GM21529 (cell line): Measurements from ENCODE around the gene ETNK1.
"Not testable (repeated sequence)": the region's sequence is repeated elsewhere in the genome, so short reads cannot be mapped to it uniquely, and the experiment has no call there.

Source experiments
- ATAC-seq: cut with Tn5 transposase; IDR thresholded peaks from one replicate; pipeline ENCODE4 v1.9.1; 2021; ENCODE audit not compliant: unreplicated experiment

ETNK1 gene, protein sequence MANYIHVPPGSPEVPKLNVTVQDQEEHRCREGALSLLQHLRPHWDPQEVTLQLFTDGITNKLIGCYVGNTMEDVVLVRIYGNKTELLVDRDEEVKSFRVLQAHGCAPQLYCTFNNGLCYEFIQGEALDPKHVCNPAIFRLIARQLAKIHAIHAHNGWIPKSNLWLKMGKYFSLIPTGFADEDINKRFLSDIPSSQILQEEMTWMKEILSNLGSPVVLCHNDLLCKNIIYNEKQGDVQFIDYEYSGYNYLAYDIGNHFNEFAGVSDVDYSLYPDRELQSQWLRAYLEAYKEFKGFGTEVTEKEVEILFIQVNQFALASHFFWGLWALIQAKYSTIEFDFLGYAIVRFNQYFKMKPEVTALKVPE

GRCh38 chr12:22624870-22625761 is at the start of gene ETNK1:
TSS of gene ETNK1 (plus strand) at chr12:22625171. CDS start at chr12:22625431, 260 bp downstream.
- ATAC-seq = peak; percentile 95

DNA sequence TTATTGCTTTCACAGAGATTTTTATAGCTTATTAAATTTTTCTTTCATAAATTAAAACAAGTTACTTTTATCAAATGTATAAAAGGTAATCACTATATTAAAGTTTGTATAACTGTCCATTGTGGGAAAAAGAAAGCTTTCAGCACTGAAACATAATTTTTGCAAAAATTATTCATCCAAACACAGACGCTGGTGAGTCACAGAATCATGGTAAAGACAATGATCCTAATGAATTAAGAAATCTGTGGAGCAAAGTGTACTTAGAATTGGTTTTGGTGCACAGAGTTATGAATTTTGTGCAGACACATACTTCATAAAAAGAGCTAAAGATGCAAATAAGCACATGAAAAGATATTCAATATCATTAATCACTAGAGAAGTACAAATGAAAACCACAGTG is 48.9 kb upstream of the ETNK1 start:
- ATAC-seq = no peak

DNA sequence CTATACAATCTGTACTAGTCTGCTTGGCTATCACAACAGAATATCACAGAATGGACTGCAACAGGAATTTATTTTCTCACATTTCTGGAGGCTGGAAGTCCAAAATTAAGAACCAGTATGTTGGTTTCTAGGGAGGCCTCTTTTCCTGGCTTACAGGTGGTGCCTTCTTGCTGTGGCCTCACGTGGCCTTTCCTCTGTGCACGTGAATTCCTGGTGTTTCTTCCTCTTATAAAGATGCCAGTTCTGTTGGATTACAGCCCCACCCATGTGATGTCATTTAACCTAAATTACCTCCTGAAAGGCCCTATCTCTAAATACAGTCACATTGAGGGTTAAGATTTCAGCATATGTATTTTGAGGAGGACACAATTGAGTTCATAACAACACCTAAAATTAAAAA is 48.5 kb upstream of the ETNK1 start:
- ATAC-seq = no peak

DNA sequence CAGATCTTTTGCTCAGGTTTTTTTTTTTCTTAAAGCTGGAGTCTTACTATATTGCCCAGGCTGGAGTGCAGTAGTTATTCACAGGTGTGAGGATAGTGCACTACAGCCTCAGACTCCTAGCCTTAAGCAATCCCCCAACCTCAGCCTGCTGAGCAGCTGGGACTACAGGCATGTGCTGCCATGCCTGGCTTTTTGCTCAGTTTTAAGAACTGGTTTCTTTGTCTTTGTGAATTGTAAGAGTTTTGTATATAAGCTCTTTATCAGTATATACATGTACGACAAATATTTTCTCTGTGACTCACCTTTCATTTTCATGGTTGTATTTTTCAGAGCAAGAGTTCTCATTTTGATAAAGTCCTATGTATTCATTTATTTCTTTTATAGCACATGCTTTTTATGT is 47.3 kb upstream of the ETNK1 start:
- no peak for ATAC-seq

GRCh38 chr12:22578328-22578727 is 46.6 kb upstream of the ETNK1 start:
- ATAC-seq = no peak

DNA sequence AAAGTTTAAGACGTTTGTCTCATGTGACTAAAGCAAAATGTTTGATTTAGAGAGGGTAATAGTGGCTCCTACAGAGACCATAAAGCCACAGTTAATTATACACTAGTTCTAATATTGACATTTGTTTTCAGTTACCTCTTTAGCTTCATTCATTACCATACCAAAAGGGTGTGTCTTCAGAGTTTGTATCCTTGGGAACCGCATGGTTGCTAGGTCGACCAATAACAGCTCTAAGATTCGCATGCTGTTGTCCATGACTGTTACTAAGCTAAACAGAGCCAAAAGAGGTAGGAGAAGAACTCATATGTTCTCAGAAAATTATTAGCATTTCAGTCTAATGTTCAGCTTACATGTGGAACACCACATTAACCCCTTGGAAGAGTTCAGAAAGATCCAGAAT is 36.2 kb upstream of the ETNK1 start:
- no peak for ATAC-seq

- no peak for ATAC-seq
Observed at GRCh38 chr12:22593864-22594263, 31.1 kb upstream of the ETNK1 start.

DNA sequence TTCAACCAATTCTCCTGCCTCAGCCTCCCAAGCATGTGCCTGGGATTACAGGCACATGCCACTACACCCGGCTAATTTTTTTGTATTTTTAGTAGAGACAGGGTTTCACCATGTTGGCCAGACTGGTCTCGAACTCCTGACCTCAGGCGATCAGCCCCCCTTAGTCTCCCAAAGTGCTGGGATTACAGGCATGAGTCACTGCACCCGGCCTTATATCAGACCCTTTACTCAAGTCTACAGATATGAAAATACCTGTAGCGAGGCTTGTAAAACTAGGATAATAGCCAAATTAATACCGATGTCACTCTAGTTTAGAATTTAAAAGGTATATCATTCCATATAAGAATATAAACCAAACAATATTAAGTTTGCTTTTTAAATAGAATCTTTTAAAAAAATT is 27.4 kb upstream of the ETNK1 start:
- ATAC-seq = not testable (repeated sequence)

DNA sequence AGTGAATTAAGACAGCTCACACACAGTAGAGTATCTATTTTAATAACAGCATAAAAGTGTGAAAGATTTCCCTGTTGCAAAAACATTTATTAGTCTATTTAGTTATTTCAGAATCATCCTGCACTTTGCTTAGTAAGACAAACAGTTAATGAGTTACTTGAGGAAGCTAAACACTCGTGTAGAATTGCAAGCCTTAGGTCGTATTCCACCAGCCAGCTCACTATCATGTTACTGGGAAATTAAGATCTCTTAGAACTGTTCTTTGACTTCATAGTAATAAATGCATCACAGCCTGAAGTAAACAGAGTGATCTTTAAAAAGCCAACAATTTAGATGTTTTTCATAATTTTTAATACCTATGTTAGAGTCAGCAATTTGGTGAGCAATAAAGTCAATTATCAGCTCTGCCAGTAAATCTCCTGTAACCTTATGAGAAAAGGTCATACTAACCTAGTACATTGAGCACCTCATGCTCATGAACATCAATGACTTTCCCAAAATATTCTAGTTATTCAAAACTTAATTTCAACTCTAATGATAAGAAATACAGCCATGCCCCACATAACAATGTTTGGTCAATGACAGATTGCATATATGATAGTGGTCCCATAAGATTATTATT is 26.7 kb upstream of the ETNK1 start:
- no peak for ATAC-seq

GRCh38 chr12:22598763-22599161 is 26.2 kb upstream of the ETNK1 start:
- ATAC-seq = no peak

GRCh38 chr12:22600181-22600580 is 24.8 kb upstream of the ETNK1 start:
- no peak for ATAC-seq

DNA sequence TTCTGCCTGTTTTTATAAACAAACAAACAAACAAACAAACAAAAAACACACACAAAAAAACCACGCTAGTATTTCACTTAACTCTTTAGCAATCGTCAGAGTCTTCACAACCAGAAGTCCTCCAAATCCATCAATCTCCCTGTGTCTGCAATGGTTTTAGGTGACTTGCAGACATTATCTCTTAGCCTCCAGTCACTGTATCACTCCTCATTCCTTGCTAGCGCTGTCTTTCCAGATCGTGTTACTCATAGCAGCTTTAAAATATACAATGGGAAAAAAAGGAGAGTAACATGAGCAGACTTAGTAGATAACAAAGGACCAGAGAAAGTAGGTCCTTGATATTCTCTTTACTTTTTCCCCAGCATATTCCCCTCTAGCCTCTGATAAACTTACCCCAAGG is 15.5 kb upstream of the ETNK1 start:
- no peak for ATAC-seq

DNA sequence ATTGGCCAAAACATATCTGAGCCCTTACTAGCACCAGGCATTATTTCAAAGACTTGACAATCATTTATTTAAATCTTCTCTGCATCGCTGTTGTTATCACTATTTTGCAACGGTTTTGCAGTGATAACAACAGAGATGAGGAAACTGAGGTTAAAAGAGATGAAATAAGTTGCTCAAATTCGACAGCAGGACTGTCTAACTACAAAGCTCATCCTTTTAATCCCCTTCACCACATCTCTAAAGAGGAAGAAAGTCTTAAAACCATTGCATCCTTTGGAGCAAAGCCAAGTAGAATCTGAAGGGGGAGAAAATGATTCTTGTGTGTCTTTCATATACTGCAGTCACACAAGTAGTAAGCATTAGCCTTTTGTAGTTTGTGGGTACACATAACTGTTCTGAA is 14.8 kb upstream of the ETNK1 start:
- no peak for ATAC-seq

DNA sequence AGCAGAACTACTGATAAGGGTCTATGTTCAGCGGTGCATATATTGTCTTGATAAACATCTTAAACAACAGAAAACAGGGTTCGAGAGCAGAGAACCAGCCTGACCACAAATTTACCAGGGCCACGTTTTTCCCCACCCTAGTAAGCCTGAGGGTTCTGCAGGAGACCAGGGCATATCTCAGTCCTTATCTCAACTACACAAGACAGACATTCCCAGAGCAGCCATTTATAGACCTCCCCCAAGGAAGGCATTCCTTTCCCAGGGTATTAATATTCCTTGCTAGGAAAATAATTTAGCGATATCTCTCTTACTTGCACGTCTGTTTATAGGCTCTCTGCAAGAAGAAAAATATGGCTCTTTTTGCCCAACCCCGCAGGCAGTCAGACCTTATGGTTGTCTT is 12.1 kb upstream of the ETNK1 start:
- ATAC-seq = not testable (repeated sequence)

- ATAC-seq = no peak
Observed at GRCh38 chr12:22615963-22616501, 8.9 kb upstream of the ETNK1 start.

- no peak for ATAC-seq
Observed at GRCh38 chr12:22617630-22618029, 7.3 kb upstream of the ETNK1 start.

DNA sequence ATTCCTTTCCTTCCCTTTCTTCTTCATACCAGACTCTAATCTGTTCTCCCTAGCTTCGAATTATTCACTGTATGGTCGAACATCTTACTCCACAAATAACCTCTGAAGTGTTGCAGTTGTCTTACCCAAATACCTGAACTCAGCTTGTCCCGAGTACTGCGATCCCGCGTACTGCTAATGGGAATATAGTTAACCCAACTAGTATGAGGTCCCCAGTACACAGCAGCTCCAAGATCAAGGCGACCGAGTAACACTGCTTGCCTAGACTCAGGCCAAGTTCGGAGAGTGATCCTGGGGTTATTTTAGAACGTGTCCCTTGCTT is 462 bp upstream of the ETNK1 start:
- no peak for ATAC-seq

GRCh38 chr12:22625762-22626294 is 857 bp downstream of the ETNK1 start:
- ATAC-seq = peak; percentile 41

DNA sequence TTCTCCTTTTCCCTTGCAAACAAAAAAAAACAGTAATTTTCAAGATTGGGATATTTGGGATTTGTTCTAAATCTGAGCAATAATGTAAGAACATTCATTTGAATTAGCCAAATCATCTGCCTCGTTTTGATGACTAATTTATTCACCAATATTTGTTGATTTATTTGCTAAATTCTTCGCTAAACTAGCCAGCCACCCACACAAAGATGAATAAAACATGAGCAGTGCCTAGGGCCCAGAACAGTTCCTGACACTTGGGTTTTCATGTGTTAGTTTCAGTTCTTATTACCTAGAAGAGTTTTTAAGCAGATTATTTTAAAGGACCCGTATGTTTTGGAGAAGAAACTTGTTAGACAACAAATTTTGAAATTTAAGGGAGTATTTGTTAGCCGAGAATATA is 1.4 kb downstream of the ETNK1 start:
- peak; percentile 43 for ATAC-seq

GRCh38 chr12:22627371-22627770 is 2.4 kb downstream of the ETNK1 start:
- no peak for ATAC-seq

- no peak for ATAC-seq
Observed at GRCh38 chr12:22628228-22628627, 3.3 kb downstream of the ETNK1 start.
